H9 (cell line): ENCODE results near the gene DCAF11. TPM values are rescaled to one million over a fixed set of nuclear protein-coding genes. Genes with fewer than 3 reads are reported as not detected.

Experiments
- DNase-seq: peaks from one replicate; pipeline ENCODE4 v3.0.0-alpha.2; 2017
- H2AFZ ChIP-seq: one replicate; pipeline ENCODE4 v1.6.1; 2013; ENCODE audit warnings: mild to moderate bottlenecking, low read length, control low read depth, moderate library complexity
- H2AK5ac ChIP-seq: 2 replicates; pipeline ENCODE4 v1.6.1; 2013; ENCODE audit warnings: low read length, control low read depth, mixed read lengths; ENCODE audit not compliant: insufficient read length
- H2BK120ac ChIP-seq: one replicate; pipeline ENCODE4 v1.6.1; 2013; ENCODE audit warnings: low read depth, mild to moderate bottlenecking, low read length, control low read depth, inconsistent platforms; ENCODE audit not compliant: poor library complexity, severe bottlenecking
- H2BK12ac ChIP-seq: 2 replicates; pipeline ENCODE4 v1.6.1; 2013; ENCODE audit warnings: low read length, control low read depth, mixed read lengths, low read depth; ENCODE audit not compliant: insufficient read length
- H2BK15ac ChIP-seq: 2 replicates; pipeline ENCODE4 v1.6.1; 2013; ENCODE audit warnings: low read depth, low read length, control low read depth
- H2BK20ac ChIP-seq: one replicate; pipeline ENCODE4 v1.6.1; 2013; ENCODE audit warnings: low read depth, mild to moderate bottlenecking, low read length, control low read depth, inconsistent platforms; ENCODE audit not compliant: poor library complexity, severe bottlenecking
- H2BK5ac ChIP-seq: 2 replicates; pipeline ENCODE4 v1.6.1; 2013; ENCODE audit warnings: low read length, control low read depth, mixed read lengths; ENCODE audit not compliant: insufficient read length
- H3K14ac ChIP-seq: 2 replicates; pipeline ENCODE4 v1.6.1; 2013; ENCODE audit warnings: low read length, control low read depth; ENCODE audit not compliant: insufficient read depth
- H3K18ac ChIP-seq: 2 replicates; pipeline ENCODE4 v1.6.1; 2013; ENCODE audit warnings: low read depth, mild to moderate bottlenecking, mixed read lengths, low read length, control low read depth; ENCODE audit not compliant: insufficient read length
- H3K23ac ChIP-seq: 2 replicates; pipeline ENCODE4 v1.6.1; 2013; ENCODE audit warnings: low read length, control low read depth, mixed read lengths, low read depth; ENCODE audit not compliant: insufficient read length
- H3K23me2 ChIP-seq: 2 replicates; pipeline ENCODE4 v1.6.1; 2013; ENCODE audit warnings: low read depth, mild to moderate bottlenecking, mixed read lengths, low read length, control low read depth; ENCODE audit not compliant: insufficient read length, poor library complexity, severe bottlenecking
- H3K27ac ChIP-seq: 2 replicates; pipeline ENCODE4 v1.5.1; 2013; ENCODE audit warnings: low read length, control low read depth, mixed read lengths, low read depth; ENCODE audit not compliant: insufficient read length
- H3K27me3 ChIP-seq: 2 replicates; pipeline ENCODE4 v1.6.1; 2013; ENCODE audit warnings: low read length, control low read depth, inconsistent platforms; ENCODE audit not compliant: insufficient read depth
- H3K4ac ChIP-seq: 2 replicates; pipeline ENCODE4 v1.6.1; 2013; ENCODE audit warnings: low read depth, mild to moderate bottlenecking, control low read depth, inconsistent platforms, low read length, moderate library complexity
- H3K4me1 ChIP-seq: 2 replicates; pipeline ENCODE4 v1.6.1; 2013; ENCODE audit warnings: low read length, control low read depth, inconsistent platforms; ENCODE audit not compliant: insufficient read depth
- H3K4me2 ChIP-seq: 2 replicates; pipeline ENCODE4 v1.6.1; 2013; ENCODE audit warnings: low read length, control low read depth, mixed read lengths; ENCODE audit not compliant: insufficient read length, insufficient read depth
- H3K56ac ChIP-seq: 2 replicates; pipeline ENCODE4 v1.6.1; 2013; ENCODE audit warnings: low read depth, mild to moderate bottlenecking, mixed read lengths, low read length, control low read depth; ENCODE audit not compliant: insufficient read length
- H3K79me1 ChIP-seq: 2 replicates; pipeline ENCODE4 v1.6.1; 2013; ENCODE audit warnings: low read depth, mild to moderate bottlenecking, moderate library complexity, low read length, control low read depth, inconsistent platforms; ENCODE audit not compliant: insufficient read depth, poor library complexity, severe bottlenecking
- H3K79me2 ChIP-seq: 2 replicates; pipeline ENCODE4 v1.6.1; 2013; ENCODE audit warnings: low read length, control low read depth, inconsistent platforms; ENCODE audit not compliant: insufficient read depth
- H3K9ac ChIP-seq: 2 replicates; pipeline ENCODE4 v1.6.1; 2013; ENCODE audit warnings: low read length, control low read depth, mixed read lengths; ENCODE audit not compliant: insufficient read length; ENCODE audit errors: extremely low read depth
- H3K9me3 ChIP-seq: one replicate; pipeline ENCODE4 v1.6.1; 2013; ENCODE audit warnings: low read depth, low read length, inconsistent platforms; ENCODE audit not compliant: control insufficient read depth
- H3T11ph ChIP-seq: one replicate; pipeline ENCODE4 v1.6.1; 2013; ENCODE audit warnings: mild to moderate bottlenecking, low read length, control low read depth, inconsistent platforms
- H4K20me1 ChIP-seq: one replicate; pipeline ENCODE4 v1.6.1; 2013; ENCODE audit not compliant: control insufficient read depth, insufficient read length, insufficient read depth
- H4K5ac ChIP-seq: 2 replicates; pipeline ENCODE4 v1.6.1; 2013; ENCODE audit warnings: low read depth, mild to moderate bottlenecking, mixed read lengths, low read length, control low read depth; ENCODE audit not compliant: insufficient read length
- H4K8ac ChIP-seq: replicated peaks from 2 replicates; pipeline ENCODE4 v1.6.1; 2013; ENCODE audit warnings: low read length, control low read depth, mixed read lengths, low read depth; ENCODE audit not compliant: insufficient read length
- H4K91ac ChIP-seq: 2 replicates; pipeline ENCODE4 v1.6.1; 2013; ENCODE audit warnings: low read depth, mild to moderate bottlenecking, moderate library complexity, mixed read lengths, low read length, control low read depth; ENCODE audit not compliant: insufficient read length
- H3K27ac Mint-ChIP-seq, 3 experiments: 2 replicates in 2 of 3; 3 replicates in 1 of 3; pipeline ENCODE4 v1.8.0; 2020 to 2021; ENCODE audit warnings: mixed read lengths in 3 of 3, mild to moderate bottlenecking in 1 of 3, moderate library complexity in 1 of 3
- H3K27me3 Mint-ChIP-seq: 2 replicates; pipeline ENCODE4 v1.8.0; 2021; ENCODE audit warnings: low read depth, mild to moderate bottlenecking, moderate library complexity, mixed read lengths
- H3K36me3 Mint-ChIP-seq, 3 experiments: 2 replicates in 2 of 3; 3 replicates in 1 of 3; pipeline ENCODE4 v1.8.0; 2020 to 2021; ENCODE audit warnings: low read depth in 3 of 3, mixed read lengths in 3 of 3; ENCODE audit not compliant: insufficient read depth in 1 of 3
- H3K4me1 Mint-ChIP-seq, 2 experiments: 2 replicates each; pipeline ENCODE4 v1.8.0; 2020; ENCODE audit warnings: mixed read lengths in 2 of 2
- H3K4me3 Mint-ChIP-seq, 2 experiments: 2 replicates in 1 of 2; 3 replicates in 1 of 2; pipeline ENCODE4 v1.8.0; 2020 to 2021; ENCODE audit warnings: mild to moderate bottlenecking in 2 of 2, mixed read lengths in 2 of 2, moderate library complexity in 1 of 2
- H3K9me3 Mint-ChIP-seq, 2 experiments: 2 replicates in 1 of 2; 3 replicates in 1 of 2; pipeline ENCODE4 v1.8.0; 2020; ENCODE audit warnings: mild to moderate bottlenecking in 2 of 2, mixed read lengths in 2 of 2, moderate library complexity in 1 of 2
- CTCF ChIP-seq: fragments of 200-600 bp; sonication (generic); conservative IDR thresholded peaks from 3 replicates; pipeline ENCODE4 v1.8.0; 2021; ENCODE audit warnings: antibody characterized with exemption, mild to moderate bottlenecking
- WGBS: extraction: QIAGEN DNeasy Blood & Tissue Kit; methylation state at CpG from one replicate; pipeline ENCODE4 v1.1.7; 2013; ENCODE audit warnings: missing lambda C conversion rate, low lambda C conversion rate, mixed read lengths; ENCODE audit not compliant: insufficient read length; ENCODE audit errors: extremely low coverage; 5-methylcytosine and 5-hydroxymethylcytosine counted together
- total RNA-seq: library from RNA; stranded (reverse); gene quantifications from 2 replicates; pipeline ENCODE4 v1.2.1, GENCODE V29; 2021

The DCAF11 gene
- total RNA-seq, 1 experiment from 2014 or later: 73.4 TPM

- no peak overlapping the region for H3K27ac ChIP-seq
- H2BK12ac ChIP-seq: no peak overlapping the region
- peak overlapping the region in 1 of 2 experiments; percentile 99; a peak in 4 of 5 replicates for H3K4me3 Mint-ChIP-seq
- peaks cover 4% of the 10 kb centered on the region for H3K79me1 ChIP-seq
- H3K36me3 Mint-ChIP-seq: peaks cover 21 to 58% (median 56%) of the 10 kb centered on the region in 3 experiments
- H3K9me3 Mint-ChIP-seq: no peaks in the 10 kb centered on the region
- H2AK5ac ChIP-seq: no peak overlapping the region
- TF ChIP-seq CTCF: no peak
- no peak overlapping the region for H4K91ac ChIP-seq
- no peak overlapping the region for H2AFZ ChIP-seq
- H3K14ac ChIP-seq: no peak overlapping the region
- peaks cover 19% of the 10 kb centered on the region for H3K23me2 ChIP-seq
- no peak overlapping the region for H4K5ac ChIP-seq
- H3K4me2 ChIP-seq: no peak overlapping the region
- H2BK20ac ChIP-seq: no peak overlapping the region
- H3K4me1 ChIP-seq: no peaks in the 10 kb centered on the region
- no peaks in the 10 kb centered on the region for H3K9me3 ChIP-seq
- DNase-seq: no peak
- no peaks in the 10 kb centered on the region for H4K20me1 ChIP-seq
- no peak overlapping the region for H3K56ac ChIP-seq
- H4K8ac ChIP-seq: no peak overlapping the region
- H3K79me2 ChIP-seq: peaks cover 8% of the 10 kb centered on the region; the same call in 1 of the 2 replicates
- no CpG with 5 or more reads among the region's 3 CpGs for WGBS
- peaks cover 21 to 24% of the 10 kb centered on the region in 2 experiments for H3K4me1 Mint-ChIP-seq
- H3K18ac ChIP-seq: no peak overlapping the region
- H3K23ac ChIP-seq: no peak overlapping the region
- no peak overlapping the region for H3K9ac ChIP-seq
- no peak overlapping the region for H3T11ph ChIP-seq
- no peak overlapping the region for H3K27ac Mint-ChIP-seq
- H2BK5ac ChIP-seq: no peak overlapping the region
- no peak overlapping the region for H2BK15ac ChIP-seq
- H3K4ac ChIP-seq: no peak overlapping the region
- H2BK120ac ChIP-seq: no peak overlapping the region
- no peaks in the 10 kb centered on the region for H3K27me3 Mint-ChIP-seq
- no peaks in the 10 kb centered on the region for H3K27me3 ChIP-seq
Measured at GRCh38 chr14:24149302-24149969, 34.9 kb downstream of the DCAF11 start.
